DMS79 (cell line): ENCODE data around the gene HPDL.
"Not testable (repeated sequence)": the region's sequence is repeated elsewhere in the genome, so short reads cannot be mapped to it uniquely, and the experiment has no call there.

Experiments used
- DNase-seq: peaks from one replicate; lab custom pipeline; 2025; lab: John Stamatoyannopoulos, UW

The HPDL gene

GRCh38 chr1:45326627-45327623, at the start of gene HPDL:
Gene HPDL, plus strand, starts transcription at chr1:45326895. Its CDS starts 254 bp downstream, at chr1:45327149.
- peak; percentile 65 for DNase-seq

- DNase-seq = no peak
Measured at GRCh38 chr1:45282351-45282750, 44.3 kb upstream of the HPDL start.

- DNase-seq = not testable (repeated sequence)
Measured at GRCh38 chr1:45284858-45285257, 41.8 kb upstream of the HPDL start.

DNA sequence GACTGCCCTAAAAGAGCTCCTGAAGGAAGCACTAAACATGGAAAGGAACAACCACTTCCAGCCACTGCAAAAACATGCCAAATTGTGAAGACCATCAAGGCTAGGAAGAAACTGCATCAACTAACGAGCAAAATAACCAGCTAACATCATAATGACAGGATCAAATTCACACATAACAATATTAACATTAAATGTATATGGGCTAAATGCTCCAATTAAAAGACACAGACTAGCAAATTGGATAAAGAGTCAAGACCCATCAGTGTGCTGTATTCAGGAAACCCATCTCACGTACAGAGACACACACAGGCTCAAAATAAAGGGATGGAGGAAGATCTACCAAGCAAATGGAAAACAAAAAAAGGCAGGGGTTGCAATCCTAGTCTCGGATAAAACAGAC, 40.2 kb upstream of the HPDL start:
- not testable (repeated sequence) for DNase-seq

- not testable (repeated sequence) for DNase-seq
Measured at GRCh38 chr1:45291002-45291401, 35.7 kb upstream of the HPDL start.

- no peak for DNase-seq
Measured at GRCh38 chr1:45291716-45292115, 35.0 kb upstream of the HPDL start.

- DNase-seq = no peak
Measured at GRCh38 chr1:45297666-45298356, 28.9 kb upstream of the HPDL start.

GRCh38 chr1:45299296-45299695, 27.4 kb upstream of the HPDL start:
- no peak for DNase-seq

- peak; percentile 17 for DNase-seq
Measured at GRCh38 chr1:45299981-45300668, 26.6 kb upstream of the HPDL start.

DNA sequence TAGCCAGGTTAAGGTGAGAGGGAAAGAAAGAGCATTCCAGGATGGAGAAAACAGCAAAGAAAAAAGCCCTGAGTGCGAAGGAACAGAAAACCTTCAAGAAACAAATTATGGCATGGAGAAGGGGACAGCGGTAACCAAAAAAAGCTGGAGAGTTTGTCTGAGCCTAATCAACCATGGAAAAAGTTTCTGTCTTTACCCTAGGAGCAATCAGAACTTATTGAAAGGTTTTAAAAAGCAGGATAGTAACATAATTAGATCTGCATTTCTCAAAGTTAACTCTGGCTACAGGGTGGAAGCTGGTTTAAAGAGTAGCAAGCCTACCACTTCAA, 26.1 kb upstream of the HPDL start:
- DNase-seq = no peak

DNA sequence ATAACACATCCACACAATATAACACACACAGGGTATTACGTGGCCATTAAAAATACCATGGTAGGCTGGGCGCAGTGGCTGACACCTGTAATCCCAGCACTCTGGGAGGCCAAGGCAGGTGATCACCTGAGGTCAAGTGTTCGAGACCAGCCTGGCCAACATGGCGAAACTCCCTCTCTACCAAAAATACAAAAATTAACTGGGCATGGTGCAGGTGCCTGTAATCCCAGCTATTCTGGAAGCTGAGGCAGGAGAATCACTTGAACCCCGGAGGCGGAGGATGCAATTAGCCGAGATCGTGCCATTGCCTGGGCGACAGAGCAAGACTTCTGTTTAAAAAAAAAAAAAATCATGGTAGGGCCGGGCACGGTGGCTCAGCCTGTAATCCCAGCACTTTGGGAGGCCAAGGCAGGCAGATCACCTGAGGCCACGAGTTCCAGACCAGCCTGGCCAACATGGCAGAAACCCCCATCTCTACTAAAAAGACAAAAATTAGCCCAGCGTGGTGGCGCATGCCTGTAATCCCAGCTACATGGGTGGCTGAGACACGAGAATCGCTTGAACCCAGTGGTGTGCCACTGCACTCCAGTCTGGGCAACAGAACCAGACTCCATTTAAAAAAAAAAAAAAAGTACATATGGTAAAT, 24.1 kb upstream of the HPDL start:
- DNase-seq = no peak

DNA sequence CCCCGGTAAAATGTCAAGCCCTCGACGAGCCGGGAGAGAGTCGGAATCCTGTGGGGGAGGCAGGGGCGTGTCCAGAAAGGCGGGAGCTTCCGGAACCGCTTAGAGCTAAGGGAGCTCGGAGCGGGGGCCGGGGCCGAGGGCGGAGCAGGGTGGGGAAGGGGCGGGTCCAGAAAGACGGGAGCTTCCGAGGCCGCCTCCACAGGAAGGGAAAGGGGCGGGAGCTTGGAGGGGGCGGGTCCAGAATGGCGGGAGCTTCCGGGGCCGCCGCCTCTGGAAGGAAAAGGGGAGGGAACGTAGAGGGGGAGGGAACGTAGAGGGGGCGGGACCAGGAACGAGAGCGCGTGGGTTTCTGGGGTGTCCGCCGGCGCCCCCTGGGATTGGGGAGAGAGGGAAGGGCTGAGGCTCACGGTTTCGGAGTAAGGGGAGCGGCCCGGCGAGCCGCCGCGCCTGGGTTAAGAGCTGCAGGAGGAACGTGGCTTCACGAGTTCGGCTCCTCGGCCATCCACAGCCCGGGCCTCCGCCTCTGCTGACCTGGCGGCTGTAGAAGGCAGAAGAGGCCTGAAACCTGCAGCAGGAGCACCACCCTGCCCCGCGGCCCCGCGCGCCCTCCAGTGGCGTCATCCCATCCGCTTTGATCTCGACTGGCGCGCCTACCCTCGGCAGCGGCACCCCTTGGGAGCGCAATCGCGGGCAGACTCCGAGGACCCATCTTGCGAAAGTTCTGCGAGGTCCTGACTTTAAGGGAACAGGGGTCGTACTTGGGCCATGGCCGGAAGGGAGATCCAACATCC, 23.0 kb upstream of the HPDL start:
- DNase-seq = peak; percentile 95

DNA sequence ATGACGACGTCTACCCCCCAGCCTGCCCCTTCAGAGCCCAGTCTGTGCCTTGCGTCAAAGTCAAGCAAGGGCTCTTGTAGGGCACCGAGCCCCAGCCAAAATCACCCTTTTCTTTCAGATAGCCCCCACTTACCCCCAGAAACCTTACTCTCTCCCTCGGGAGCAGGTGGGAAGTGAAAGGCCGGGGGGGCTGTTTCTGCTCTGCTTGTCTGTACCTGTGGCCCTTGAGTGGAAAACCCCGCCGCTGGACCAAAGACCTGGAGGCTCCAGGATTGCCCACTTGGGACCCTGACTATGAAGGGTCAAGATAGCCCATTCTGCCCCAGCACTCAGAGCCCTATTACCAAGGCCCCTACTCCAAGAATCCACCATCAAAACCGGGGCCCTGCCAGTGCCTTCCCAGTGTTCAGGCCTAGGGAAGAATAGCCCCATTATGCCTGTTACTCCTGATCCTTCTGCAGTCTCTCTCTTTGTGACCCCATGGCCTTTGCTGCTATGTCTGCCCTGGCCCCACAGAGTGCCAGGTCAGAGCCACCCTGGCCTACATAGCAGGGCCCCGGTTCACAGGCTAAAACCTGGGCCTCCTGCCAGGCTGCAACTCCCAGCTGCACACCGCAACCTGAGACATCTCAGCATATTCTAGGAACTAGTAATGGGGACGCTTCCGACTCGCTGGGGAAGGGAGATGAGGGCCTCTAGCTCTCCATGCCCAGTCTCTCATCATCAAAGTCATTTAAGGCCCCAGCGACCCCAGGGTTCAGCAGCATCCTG, 22.2 kb upstream of the HPDL start:
- peak; percentile 40 for DNase-seq

DNA sequence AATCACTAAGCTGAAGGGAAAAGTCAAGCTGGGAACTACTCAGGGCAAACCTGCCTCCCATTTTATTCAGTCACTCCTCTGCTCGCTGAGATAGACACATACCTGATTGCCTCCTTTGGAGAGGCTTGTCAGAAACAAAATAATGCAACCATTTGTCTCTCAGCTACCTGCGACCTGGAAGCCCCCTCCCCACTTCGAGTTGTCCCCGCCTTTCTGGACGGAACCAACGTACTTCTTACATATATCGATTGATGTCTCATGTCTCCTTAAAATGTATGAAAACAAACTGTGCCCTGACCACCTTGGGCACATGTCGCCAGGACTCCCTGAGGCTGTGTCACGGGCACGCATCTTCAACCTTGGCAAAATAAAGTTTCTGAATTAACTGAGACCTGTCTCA, 21.5 kb upstream of the HPDL start:
- DNase-seq = no peak

DNA sequence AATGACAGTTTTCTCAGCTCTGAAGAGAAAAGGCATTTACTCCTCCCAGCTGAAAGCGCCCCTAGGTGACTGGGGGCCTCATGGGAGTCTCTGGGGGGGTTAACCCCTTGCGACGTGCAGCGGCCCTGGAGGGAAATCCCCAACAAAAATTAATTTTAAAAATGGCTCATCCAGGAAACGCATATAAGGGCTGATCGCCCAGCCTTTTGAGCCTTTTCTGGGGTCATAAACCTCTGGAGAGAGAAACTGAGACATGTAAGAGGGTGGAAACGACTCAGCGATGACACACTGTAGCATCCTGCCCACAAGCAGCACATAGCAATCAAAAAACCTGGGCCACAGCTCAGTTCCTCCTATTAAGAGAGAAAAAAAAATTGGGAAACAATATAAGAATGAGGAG, 20.4 kb upstream of the HPDL start:
- DNase-seq = no peak

DNA sequence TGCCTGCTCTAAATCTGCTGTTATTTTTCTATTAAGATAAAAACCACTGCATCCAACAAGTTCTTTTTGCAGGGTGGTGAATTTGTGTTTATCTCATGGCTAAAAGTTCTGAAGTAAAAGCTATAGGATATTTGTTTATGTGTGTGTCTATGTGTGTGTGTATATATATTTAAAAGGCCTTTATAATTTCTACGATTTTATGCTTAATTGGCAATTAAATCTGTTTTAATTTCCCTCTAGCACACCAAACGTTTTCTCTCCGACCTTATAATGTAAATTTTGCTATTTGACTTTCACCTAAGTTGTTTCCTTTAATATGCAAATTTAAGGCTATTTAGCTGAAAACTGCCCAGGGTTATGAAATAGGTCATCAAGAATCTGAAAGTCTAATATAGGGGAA, 19.8 kb upstream of the HPDL start:
- DNase-seq = no peak

GRCh38 chr1:45314266-45314665, 12.4 kb upstream of the HPDL start:
- DNase-seq = no peak

DNA sequence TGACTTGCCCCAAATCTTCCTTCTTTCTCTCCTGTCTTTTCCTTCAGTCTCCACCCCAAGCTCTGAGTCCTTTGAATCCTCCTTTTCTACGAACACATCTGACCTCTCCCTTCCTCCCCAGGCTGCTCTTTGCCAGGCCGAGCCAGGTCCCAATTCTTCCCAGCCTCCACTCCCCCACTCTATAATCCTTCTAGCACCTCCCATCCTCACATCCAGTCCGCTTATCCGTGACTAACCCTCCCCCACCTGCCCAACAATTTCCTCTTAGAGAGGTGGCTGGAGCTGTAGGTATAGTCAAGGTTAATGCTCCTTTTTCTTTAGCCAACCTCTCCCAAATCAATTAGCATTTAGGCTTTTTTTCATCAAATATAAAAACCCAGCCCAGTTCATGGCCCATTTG, 9.5 kb upstream of the HPDL start:
- no peak for DNase-seq

DNA sequence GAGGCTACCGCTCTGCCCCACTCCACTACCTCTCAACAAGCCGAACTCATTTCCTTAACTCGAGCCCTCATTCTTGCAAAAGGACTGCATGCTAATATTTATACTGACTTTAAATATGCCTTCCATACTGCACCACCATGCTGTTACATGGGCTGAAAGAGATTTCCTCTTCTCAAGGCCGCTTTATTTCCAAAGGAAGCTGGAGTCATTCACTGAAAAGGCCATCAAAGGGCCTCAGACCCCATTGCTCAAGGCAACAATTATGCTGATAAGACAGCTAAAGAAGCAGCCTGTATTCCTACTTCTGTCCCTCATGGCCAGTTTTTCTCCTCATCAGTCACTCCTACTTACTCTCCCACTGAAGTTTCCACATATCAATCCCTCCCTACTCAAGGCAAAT, 6.9 kb upstream of the HPDL start:
- DNase-seq = no peak

- no peak for DNase-seq
Measured at GRCh38 chr1:45321444-45321843, 5.3 kb upstream of the HPDL start.
